Prostate gland (tissue), 2 donors: Measurements from ENCODE around the gene BSPRY.

Experiments used
- CTCF ChIP-seq, 4 experiments: fragments of 200-600 bp in 2 of 4; fragments of 450-650 bp in 2 of 4; sonication (generic) in 2 of 4; IDR thresholded peaks; 1 replicate in 3 of 4; 2 replicates in 1 of 4; pipeline ENCODE4 v1.5.1; 2016 to 2019; ENCODE audit warnings: antibody characterized with exemption in 4 of 4, mild to moderate bottlenecking in 2 of 4, moderate library complexity in 2 of 4
- POLR2A ChIP-seq: fragments of 450-650 bp; IDR thresholded peaks from one replicate; pipeline ENCODE4 v1.6.1; 2016; ENCODE audit warnings: antibody characterized with exemption, mild to moderate bottlenecking
- POLR2AphosphoS5 ChIP-seq: sonication (generic); formaldehyde crosslinking; IDR thresholded peaks from one replicate; pipeline ENCODE4 v1.6.1; 2017; ENCODE audit warnings: antibody characterized with exemption

DNA sequence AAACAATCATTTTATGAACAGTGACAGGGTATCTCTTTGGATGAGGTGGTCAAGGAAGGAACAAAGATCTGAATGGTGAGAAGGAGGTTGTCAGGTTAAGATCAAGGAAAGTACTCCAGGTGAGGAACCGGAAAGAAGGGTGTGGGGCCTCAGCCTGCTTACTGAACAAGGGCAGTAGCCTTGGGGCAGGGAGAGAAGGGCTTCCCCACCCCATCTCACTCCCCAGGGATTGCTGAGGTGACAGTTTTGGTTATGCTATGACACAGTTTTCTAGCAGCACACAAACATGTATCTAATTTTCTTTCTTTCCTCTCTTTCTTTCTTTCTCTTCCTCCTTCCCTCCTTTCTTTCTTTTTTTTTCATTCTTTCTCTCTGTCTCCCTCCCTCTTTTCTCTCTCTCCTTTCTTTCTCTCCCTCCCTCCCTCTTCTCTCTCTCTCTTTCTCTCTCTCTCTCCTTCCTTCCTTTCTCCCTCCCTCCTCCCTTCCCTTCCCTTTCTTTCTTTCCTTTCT, 31.6 kb downstream of the BSPRY start:
- TF ChIP-seq POLR2A (no peak), CTCF (IDR thresholded peaks at IDR 0.05) (no peak), POLR2AphosphoS5 (no peak)
